Duodenal mucosa (tissue), 2 donors: Measurements from ENCODE around the gene ZNF587B.
A peak's percentile ranks its signal among the peaks of the same experiment; 100 is the strongest.
"Not testable (repeated sequence)": the region's sequence is repeated elsewhere in the genome, so short reads cannot be mapped to it uniquely, and the experiment has no call there.

ENCODE experiments used
- H3K27ac ChIP-seq: one replicate; pipeline ENCODE4 v1.7.0; 2013; ENCODE audit warnings: low read depth, low read length
- H3K27me3 ChIP-seq, 2 donors: one replicate each; pipeline ENCODE4 v1.7.0; 2013; ENCODE audit warnings: low read length in 2 of 2, control low read depth in 1 of 2; ENCODE audit not compliant: insufficient read depth in 2 of 2, control insufficient read depth in 1 of 2
- H3K36me3 ChIP-seq, 2 donors: one replicate each; pipeline ENCODE4 v1.7.0; 2013; ENCODE audit warnings: low read length in 2 of 2, control low read depth in 1 of 2; ENCODE audit not compliant: insufficient read depth in 2 of 2, control insufficient read depth in 1 of 2
- H3K4me1 ChIP-seq, 2 donors: one replicate each; pipeline ENCODE4 v1.7.0; 2013; ENCODE audit warnings: low read length in 2 of 2, control low read depth in 1 of 2; ENCODE audit not compliant: insufficient read depth in 2 of 2, control insufficient read depth in 1 of 2
- H3K4me3 ChIP-seq, 2 donors: one replicate each; pipeline ENCODE4 v1.7.0; 2013; ENCODE audit warnings: low read length in 2 of 2, low read depth in 1 of 2
- H3K9ac ChIP-seq, 2 donors: one replicate each; pipeline ENCODE4 v1.7.0; 2013; ENCODE audit warnings: low read length in 2 of 2, low read depth in 1 of 2
- H3K9me3 ChIP-seq, 2 donors: one replicate each; pipeline ENCODE4 v1.7.0; 2013; ENCODE audit warnings: low read length in 2 of 2, control low read depth in 1 of 2; ENCODE audit not compliant: control insufficient read depth in 1 of 2

ZNF587B gene

GRCh38 chr19:57867868-57868492 is 37.9 kb downstream of the ZNF587B start:
- Histone ChIP-seq H3K4me3 (peak overlapping the region in 1 of 2 donors; percentile 30), H3K9me3 (peaks cover 41 to 50% of the 10 kb centered on the region in 2 donors)

GRCh38 chr19:57869655-57870054 is 39.6 kb downstream of the ZNF587B start:
- H3K36me3 ChIP-seq = peaks cover 36 to 63% of the 10 kb centered on the region in 2 donors
- peaks cover 55 to 66% of the 10 kb centered on the region in 2 donors for H3K9me3 ChIP-seq

More at GRCh38 chr19:57867868-57868492, 37.9 kb downstream of the ZNF587B start:
- no peaks in the 10 kb centered on the region for H3K27me3 ChIP-seq
- H3K27ac ChIP-seq = no peak overlapping the region
- H3K9ac ChIP-seq = no peak overlapping the region
- H3K4me1 ChIP-seq = no peaks in the 10 kb centered on the region
- peaks cover 32 to 56% of the 10 kb centered on the region in 2 donors for H3K36me3 ChIP-seq

DNA sequence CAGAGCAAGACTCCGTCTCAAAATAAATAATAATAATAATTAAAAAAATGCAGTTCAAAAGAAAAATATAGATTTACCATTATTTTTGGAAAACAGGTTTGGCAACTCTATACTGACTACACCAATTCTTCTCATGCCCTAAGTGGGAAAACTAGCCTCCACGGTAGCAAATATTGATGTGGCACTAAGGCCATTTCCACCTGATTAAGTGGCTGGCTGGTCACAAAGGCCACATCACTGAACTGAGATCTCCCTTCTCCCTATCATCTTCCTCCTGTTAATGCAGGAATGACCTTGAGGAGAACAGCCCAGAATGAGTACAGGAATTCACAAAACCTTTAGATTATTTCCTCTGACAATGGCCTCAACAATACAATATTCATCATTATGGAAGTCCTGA is 40.1 kb downstream of the ZNF587B start:
- H3K27me3 ChIP-seq = no peaks in the 10 kb centered on the region
- H3K9me3 ChIP-seq = peaks cover 56 to 69% of the 10 kb centered on the region in 2 donors
- H3K27ac ChIP-seq = no peak overlapping the region
- H3K9ac ChIP-seq = no peak overlapping the region
- H3K36me3 ChIP-seq = peaks cover 32 to 59% of the 10 kb centered on the region in 2 donors
- no peaks in the 10 kb centered on the region for H3K4me1 ChIP-seq
- H3K4me3 ChIP-seq = no peak overlapping the region

More at GRCh38 chr19:57869655-57870054, 39.6 kb downstream of the ZNF587B start:
- H3K4me3 ChIP-seq, H3K27ac ChIP-seq, H3K27me3 ChIP-seq, H3K9ac ChIP-seq, H3K4me1 ChIP-seq: not testable (repeated sequence)

DNA sequence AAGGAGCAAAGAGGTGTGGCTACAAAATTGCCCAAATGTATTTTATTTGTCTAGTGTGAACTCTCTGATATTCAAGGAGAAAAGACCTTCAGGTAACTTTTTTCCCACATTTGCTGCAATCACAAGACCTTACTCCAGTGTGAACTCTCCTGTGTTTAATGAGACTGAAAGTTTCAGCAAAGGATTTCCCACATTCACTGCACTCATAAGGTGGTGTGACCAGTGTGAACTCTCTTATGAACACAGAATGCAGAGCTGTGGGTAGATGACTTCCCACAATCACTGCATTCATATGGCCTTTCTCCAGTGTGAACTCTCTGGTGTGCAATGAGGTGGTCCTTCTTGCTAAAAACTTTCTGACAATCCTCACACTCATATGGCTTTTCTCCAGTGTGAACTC is 42.4 kb downstream of the ZNF587B start:
- Histone ChIP-seq H3K9ac (no peak overlapping the region), H3K36me3 (peaks cover 33 to 59% of the 10 kb centered on the region in 2 donors), H3K27me3 (no peaks in the 10 kb centered on the region), H3K4me3 (no peak overlapping the region), H3K9me3 (peaks cover 65 to 73% of the 10 kb centered on the region in 2 donors), H3K4me1 (no peaks in the 10 kb centered on the region), H3K27ac (no peak overlapping the region)

DNA sequence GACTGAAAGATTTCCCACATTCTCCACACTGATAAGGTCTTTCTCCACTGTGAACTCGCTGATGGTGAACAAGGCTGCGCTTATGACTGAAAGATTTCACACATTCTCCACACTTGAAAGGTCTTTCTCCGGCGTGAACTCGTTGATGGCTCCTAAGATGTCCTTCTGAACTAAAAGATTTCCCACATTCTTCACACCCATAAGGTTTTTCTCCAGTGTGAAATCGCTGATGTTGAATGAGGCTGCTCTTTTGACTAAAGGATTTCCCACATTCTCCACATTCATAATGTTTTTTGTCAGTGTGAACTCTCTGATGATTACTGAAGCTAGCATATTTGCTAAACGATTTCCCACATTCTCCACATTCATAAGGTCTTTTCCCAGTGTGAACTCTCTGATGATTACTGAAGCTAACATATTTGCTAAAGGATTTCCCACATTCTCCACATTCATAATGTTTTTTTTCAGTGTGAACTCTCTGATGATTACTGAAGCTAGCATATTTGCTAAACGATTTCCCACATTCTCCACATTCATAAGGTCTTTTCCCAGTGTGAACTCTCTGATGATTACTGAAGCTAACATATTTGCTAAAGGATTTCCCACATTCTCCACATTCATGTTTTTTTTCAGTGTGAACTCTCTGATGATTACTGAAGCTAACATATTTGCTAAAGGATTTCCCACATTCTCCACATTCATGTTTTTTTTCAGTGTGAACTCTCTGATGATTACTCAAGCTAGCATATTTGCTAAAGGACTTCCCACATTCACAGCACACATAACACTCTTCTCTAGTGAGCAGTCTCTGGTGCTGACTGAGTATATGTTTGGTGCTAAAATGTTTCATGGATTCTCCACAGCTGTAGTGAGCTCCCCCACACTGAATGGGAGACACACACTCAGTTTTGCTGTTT is 44.0 kb downstream of the ZNF587B start:
- Histone ChIP-seq H3K9me3 (peaks cover 63 to 68% of the 10 kb centered on the region in 2 donors), H3K36me3 (peaks cover 26 to 65% of the 10 kb centered on the region in 2 donors)
- H3K27me3 ChIP-seq, H3K27ac ChIP-seq, H3K4me1 ChIP-seq, H3K4me3 ChIP-seq, H3K9ac ChIP-seq: not testable (repeated sequence)

GRCh38 chr19:57886046-57886445 is 55.9 kb downstream of the ZNF587B start:
- Histone ChIP-seq H3K4me3 (peak overlapping the region in 1 of 2 donors; percentile 48), H3K9ac (no peak overlapping the region), H3K9me3 (peaks cover 8% of the 10 kb centered on the region in 2 donors), H3K27ac (no peak overlapping the region), H3K4me1 (peaks cover 3 to 8% of the 10 kb centered on the region in 2 donors), H3K36me3 (peaks cover 0 to 19% of the 10 kb centered on the region in 2 donors), H3K27me3 (no peaks in the 10 kb centered on the region)

- Histone ChIP-seq H3K9me3 (peaks cover 8% of the 10 kb centered on the region in 2 donors), H3K27ac (no peak overlapping the region), H3K27me3 (no peaks in the 10 kb centered on the region), H3K9ac (no peak overlapping the region), H3K36me3 (peaks cover 0 to 19% of the 10 kb centered on the region in 2 donors), H3K4me3 (peak overlapping the region; percentile 92 to 98), H3K4me1 (peaks cover 3 to 8% of the 10 kb centered on the region in 2 donors)
These were observed 57.3 kb downstream of the ZNF587B start for GRCh38 chr19:57887195-57887941.

DNA sequence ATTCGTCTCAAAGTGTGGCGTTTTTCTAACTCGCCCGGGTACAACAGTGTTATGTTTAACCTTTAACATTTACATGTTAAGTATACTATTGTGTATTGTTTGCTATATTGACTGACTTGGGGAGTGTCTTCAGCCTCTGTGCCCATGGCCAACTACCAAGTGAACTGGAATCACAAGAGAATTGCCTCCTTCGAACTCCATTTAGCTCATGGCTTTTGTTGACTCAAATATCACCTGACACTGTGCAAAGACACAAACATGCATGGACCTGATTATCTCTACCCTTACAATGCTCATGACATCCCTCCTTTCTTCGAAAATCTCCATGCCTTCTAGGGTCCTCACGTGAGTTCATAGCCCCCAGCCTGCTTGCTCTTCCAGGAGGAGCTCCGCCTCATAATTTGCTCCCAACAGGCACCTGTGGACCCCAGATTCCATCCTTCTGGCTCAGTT is 58.0 kb downstream of the ZNF587B start:
- no peak overlapping the region for H3K27ac ChIP-seq
- no peaks in the 10 kb centered on the region for H3K27me3 ChIP-seq
- H3K36me3 ChIP-seq = peaks cover 0 to 19% of the 10 kb centered on the region in 2 donors
- H3K4me1 ChIP-seq = peaks cover 3 to 8% of the 10 kb centered on the region in 2 donors
- peak overlapping the region; percentile 72 for H3K9ac ChIP-seq
- H3K4me3 ChIP-seq = peak overlapping the region; percentile 92 to 98
- peaks cover 8% of the 10 kb centered on the region in 2 donors for H3K9me3 ChIP-seq

DNA sequence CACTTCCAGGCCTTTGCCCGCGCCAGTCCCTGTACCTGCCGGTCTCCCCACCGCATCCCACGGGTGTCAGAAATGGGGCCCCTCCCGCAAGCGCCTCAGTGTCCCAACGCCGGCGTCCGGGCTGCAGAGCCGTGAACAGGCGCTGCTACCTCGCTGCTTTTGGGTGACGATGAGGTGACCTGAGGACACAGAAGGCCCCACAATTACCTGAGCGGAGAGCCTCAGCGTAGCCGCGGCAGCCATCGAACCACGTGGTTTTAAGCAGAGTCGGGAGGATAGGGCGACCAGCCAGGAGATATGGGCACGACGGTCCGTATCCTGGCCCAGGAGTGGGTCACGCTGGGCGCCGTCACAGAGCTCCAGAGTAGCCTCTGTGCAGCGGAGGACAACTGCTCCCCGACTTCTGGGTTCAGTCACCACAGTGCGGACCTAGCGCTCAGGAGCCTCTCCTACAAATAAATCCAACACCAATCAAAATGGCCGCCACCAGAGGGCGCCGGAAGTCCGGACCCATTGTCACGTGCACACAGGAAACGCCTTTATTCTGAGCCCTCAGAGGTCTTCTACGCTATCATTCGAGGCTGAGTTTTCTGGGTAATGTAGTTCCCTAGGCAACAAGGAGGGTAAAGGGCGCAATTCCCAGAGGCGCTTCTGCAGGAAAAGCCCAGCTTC is 58.6 kb downstream of the ZNF587B start, which contains the start of gene ZNF814:
ZNF814 (minus strand) TSS at position 478 of the 672 bp plus-strand sequence; CDS start at position 243, 235 bp downstream.
- Histone ChIP-seq H3K9ac (peak within 1 kb of the TSS; percentile 72), H3K9me3 (peaks cover 8% of the 10 kb centered on the region in 2 donors), H3K36me3 (peaks cover 0 to 19% of the 10 kb centered on the region in 2 donors), H3K4me1 (peaks cover 3 to 8% of the 10 kb centered on the region in 2 donors), H3K27me3 (no peaks in the 10 kb centered on the region), H3K27ac (peak within 1 kb of the TSS; percentile 39), H3K4me3 (peak within 1 kb of the TSS; percentile 92 to 98)
